H1 (cell line): Measurements from ENCODE around the gene DLST. TPM values are rescaled to one million over a fixed set of nuclear protein-coding genes. Genes with fewer than 3 reads are reported as not detected.

Experiments
- CBX5 ChIP-seq: fragments of 300-800, 300-1000 bp; sonication (generic); IDR thresholded peaks from 2 replicates; pipeline ENCODE4 v1.7.1; 2016; ENCODE audit warnings: antibody characterized with exemption, low read length, low read depth
- CHD1 ChIP-seq: IDR thresholded peaks from 2 replicates; pipeline ENCODE4 v1.6.1; 2012; ENCODE audit warnings: low read depth, low read length, improper control_type of control experiment
- CTBP2 ChIP-seq: IDR thresholded peaks from 2 replicates; pipeline ENCODE4 v1.7.0; 2011; ENCODE audit warnings: borderline replicate concordance, mild to moderate bottlenecking, moderate library complexity, mixed read lengths, low read length; ENCODE audit not compliant: insufficient read depth, insufficient read length
- EZH2 ChIP-seq: fragments of 200-600 bp; sonication (generic); IDR thresholded peaks from 2 replicates; pipeline ENCODE4 v1.7.1; 2012; ENCODE audit warnings: low read depth, mild to moderate bottlenecking, moderate library complexity, low read length, inconsistent platforms; ENCODE audit not compliant: severe bottlenecking
- GTF2F1 ChIP-seq: IDR thresholded peaks from 2 replicates; pipeline ENCODE4 v1.6.1; 2012; ENCODE audit warnings: low read depth, low read length, improper control_type of control experiment, borderline replicate concordance
- HDAC6 ChIP-seq: IDR thresholded peaks from one replicate; pipeline ENCODE4 v1.7.1; 2012; ENCODE audit warnings: low read depth, mild to moderate bottlenecking, inconsistent platforms, low read length, moderate library complexity
- JUN ChIP-seq: IDR thresholded peaks from 2 replicates; pipeline ENCODE4 v1.6.1; 2011; ENCODE audit warnings: low read depth, mild to moderate bottlenecking, improper control_type of control experiment, low read length
- KDM1A ChIP-seq: fragments of 200-600, 300-600 bp; sonication (generic); IDR thresholded peaks from 2 replicates; pipeline ENCODE4 v1.7.1; 2016; ENCODE audit warnings: mild to moderate bottlenecking, low read length, borderline replicate concordance
- KDM4A ChIP-seq: IDR thresholded peaks from one replicate; pipeline ENCODE4 v1.7.1; 2012; ENCODE audit warnings: low read depth, mild to moderate bottlenecking, moderate library complexity, low read length, inconsistent platforms; ENCODE audit not compliant: severe bottlenecking
- KDM5A ChIP-seq: fragments of 200-600 bp; IDR thresholded peaks from 2 replicates; pipeline ENCODE4 v1.7.1; 2012; ENCODE audit warnings: mild to moderate bottlenecking, low read length, inconsistent platforms, mixed read lengths
- NANOG ChIP-seq: IDR thresholded peaks from 2 replicates; pipeline ENCODE4 v1.6.1; 2011; ENCODE audit warnings: low read length, low read depth, mild to moderate bottlenecking, inconsistent platforms; ENCODE audit not compliant: insufficient read depth, poor library complexity, severe bottlenecking
- NRF1 ChIP-seq: IDR thresholded peaks from 2 replicates; pipeline ENCODE4 v1.6.1; 2011; ENCODE audit warnings: mild to moderate bottlenecking, low read depth, low read length, improper control_type of control experiment
- PHF8 ChIP-seq: fragments of 200-600 bp; sonication (generic); conservative IDR thresholded peaks from 2 replicates; pipeline ENCODE4 v1.7.1; 2012; ENCODE audit warnings: low read depth, mild to moderate bottlenecking, inconsistent platforms, low read length, moderate library complexity
- POLR2AphosphoS5 ChIP-seq: IDR thresholded peaks from 2 replicates; pipeline ENCODE4 v1.6.1; 2011; ENCODE audit warnings: low read depth, low read length
- RBBP5 ChIP-seq: IDR thresholded peaks from 2 replicates; pipeline ENCODE4 v1.7.1; 2012; ENCODE audit warnings: low read depth, mild to moderate bottlenecking, inconsistent platforms, low read length, moderate library complexity, borderline replicate concordance
- RFX5 ChIP-seq: IDR thresholded peaks from 2 replicates; pipeline ENCODE4 v1.6.1; 2011; ENCODE audit warnings: low read depth, low read length, improper control_type of control experiment, borderline replicate concordance
- RXRA ChIP-seq: IDR thresholded peaks from 2 replicates; pipeline ENCODE4 v1.6.1; 2011; ENCODE audit warnings: low read depth, mild to moderate bottlenecking, low read length, moderate library complexity; ENCODE audit not compliant: insufficient read depth
- SAP30 ChIP-seq: fragments of 300-600 bp; sonication (generic); IDR thresholded peaks from 2 replicates; pipeline ENCODE4 v1.7.1; 2012; ENCODE audit warnings: low read length, moderate library complexity, mild to moderate bottlenecking, inconsistent platforms; ENCODE audit not compliant: insufficient read depth, insufficient replicate concordance
- SP4 ChIP-seq: IDR thresholded peaks from 2 replicates; pipeline ENCODE4 v1.6.1; 2012; ENCODE audit warnings: low read length, inconsistent platforms
- TCF12 ChIP-seq: IDR thresholded peaks from 2 replicates; pipeline ENCODE4 v1.6.1; 2011; ENCODE audit warnings: low read depth, mild to moderate bottlenecking, low read length
- TEAD4 ChIP-seq: IDR thresholded peaks from 2 replicates; pipeline ENCODE4 v1.6.1; 2012; ENCODE audit warnings: low read depth, low read length, inconsistent platforms, mixed read lengths
- USF2 ChIP-seq: IDR thresholded peaks from 2 replicates; pipeline ENCODE4 v1.6.1; 2011; ENCODE audit warnings: low read length, improper control_type of control experiment
- polyA plus RNA-seq, 7 experiments: library from polyadenylated mRNA; depleted of rRNA in 3 of 7; stranded (reverse) in 5 of 7; unstranded in 2 of 7; fragments of >200 nt in 5 of 7; fragments of 200-250 nt in 2 of 7; gene quantifications; 1 replicate in 5 of 7; 2 replicates in 1 of 7; 4 replicates in 1 of 7; pipeline versions ENCODE4 v1.2.1 to v1.2.3, GENCODE V29; 2011 to 2013; ENCODE audit warnings: missing spikeins in 2 of 7, mixed read lengths in 2 of 7
- total RNA-seq: library from RNA; stranded (reverse); fragmentation: NEBNext Ultra II Directional; extraction: Animal tissue kit (Norgen Biotek cat#: 25700); gene quantifications from 2 replicates; pipeline ENCODE4 v1.2.1, GENCODE V29; 2021

DLST gene
- total and polyA plus RNA-seq, 2 of the 8 experiments (the other 6 are each of a cell fraction or from before 2014, with no cell fraction given), result 96.5 to 117 TPM

- TF ChIP-seq KDM4A (peak; percentile 87), KDM1A (no peak), CTBP2 (no peak), RFX5 (no peak), JUN (no peak), HDAC6 (no peak), USF2 (no peak), RXRA (no peak), POLR2AphosphoS5 (peak; percentile 90), TCF12 (no peak), EZH2 (no peak), CBX5 (no peak), TEAD4 (no peak), RBBP5 (peak; percentile 94; the same call in 1 of the 2 replicates), KDM5A (peak; percentile 59; the same call in 1 of the 2 replicates), GTF2F1 (no peak), NRF1 (no peak), NANOG (no peak), SP4 (no peak), SAP30 (no peak), PHF8 (peak; percentile 90; the same call in 1 of the 2 replicates), CHD1 (peak; percentile 98)
Measured at GRCh38 chr14:74881431-74882102, at the start of gene DLST (continued).
